T-helper 17 cell (primary cell): ENCODE measurements around the gene ZNF74. TPM values are rescaled to one million over a fixed set of nuclear protein-coding genes. Genes with fewer than 3 reads are reported as not detected.
"Not testable (repeated sequence)": the region's sequence is repeated elsewhere in the genome, so short reads cannot be mapped to it uniquely, and the experiment has no call there.

Experiments
- ATAC-seq: fragments of 150-1000 bp; cut with Tn5 transposase; 2 replicates; pipeline ENCODE4 v1.10.0; 2021; ENCODE audit warnings: mild to moderate bottlenecking, moderate library complexity
- DNase-seq, 3 donors: peaks; one replicate each; pipeline versions ENCODE4 v3.0.0 to v3.0.0-alpha.2; 2020 to 2021
- H3K9me3 ChIP-seq: one replicate; pipeline ENCODE4 v1.7.0; 2013; ENCODE audit warnings: low read length, mild to moderate bottlenecking; ENCODE audit not compliant: control insufficient read depth, poor library complexity, severe bottlenecking
- H3K27ac Mint-ChIP-seq: one replicate; pipeline ENCODE4 v1.8.0; 2022; ENCODE audit warnings: mild to moderate bottlenecking, moderate library complexity, mixed read lengths
- H3K27me3 Mint-ChIP-seq: one replicate; pipeline ENCODE4 v1.8.0; 2022; ENCODE audit warnings: mixed read lengths
- H3K36me3 Mint-ChIP-seq: one replicate; pipeline ENCODE4 v1.8.0; 2022; ENCODE audit warnings: low read depth, mixed read lengths
- H3K4me1 Mint-ChIP-seq: one replicate; pipeline ENCODE4 v1.8.0; 2022; ENCODE audit warnings: mild to moderate bottlenecking, mixed read lengths
- H3K4me3 Mint-ChIP-seq: one replicate; pipeline ENCODE4 v1.8.0; 2022; ENCODE audit warnings: mild to moderate bottlenecking, moderate library complexity, mixed read lengths
- total RNA-seq, 4 donors: library from RNA in 2 of 4; stranded (reverse) in 2 of 4; gene quantifications; one replicate each; pipeline ENCODE4 v1.2.3 and lab custom pipeline; 2022 to 2026

ZNF74 gene
- total RNA-seq, 2 donors from 2014 or later = 5.2 to 5.6 TPM

DNA sequence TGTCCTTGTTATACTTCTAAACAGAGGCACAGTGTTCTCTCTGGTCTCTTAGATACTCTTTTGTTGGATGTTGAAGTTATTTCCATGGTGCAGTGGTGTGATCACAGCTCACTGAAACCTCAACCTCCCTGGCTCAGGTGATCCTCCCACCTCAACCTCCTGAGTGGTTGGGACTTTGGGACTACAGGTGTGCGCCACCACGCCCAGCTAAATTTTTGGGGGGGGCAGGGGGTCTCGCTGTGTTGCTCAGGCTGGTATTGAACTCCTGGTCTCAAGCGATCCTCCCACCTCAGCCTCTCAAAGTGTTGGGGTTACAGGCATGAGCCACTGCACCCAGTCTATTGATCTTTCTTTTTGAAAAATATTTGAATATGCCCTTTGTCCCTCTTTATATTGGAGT lies 14.9 kb downstream of the ZNF74 start:
- Mint-ChIP-seq H3K4me3 (no peak overlapping the region), H3K36me3 (peaks cover under 1% of the 10 kb centered on the region), H3K27ac (no peak overlapping the region), H3K4me1 (peaks cover under 1% of the 10 kb centered on the region), H3K27me3 (no peaks in the 10 kb centered on the region)
- ATAC-seq = no peak
- DNase-seq = no peak
- H3K9me3 ChIP-seq = no peaks in the 10 kb centered on the region

DNA sequence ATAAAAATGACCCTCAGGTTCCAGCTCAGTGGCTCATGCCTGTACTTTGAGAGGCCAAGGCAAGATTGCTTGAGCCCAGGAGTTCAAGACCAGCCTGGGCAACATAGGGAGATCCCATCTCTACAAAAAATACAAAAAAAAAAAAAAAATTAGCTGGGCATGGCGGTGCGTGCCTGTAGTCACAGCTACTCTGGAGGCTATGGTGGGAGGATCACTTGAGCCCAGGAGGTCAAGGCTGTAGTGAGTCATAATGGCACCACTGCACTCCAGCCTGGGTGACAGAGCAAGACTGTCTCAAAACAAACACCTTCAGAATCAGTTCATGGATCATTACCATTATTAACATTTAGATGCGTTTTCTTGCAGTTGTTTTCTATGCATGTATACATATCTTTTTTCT lies 15.4 kb downstream of the ZNF74 start:
- DNase-seq, H3K27ac Mint-ChIP-seq, H3K4me1 Mint-ChIP-seq, H3K27me3 Mint-ChIP-seq, H3K4me3 Mint-ChIP-seq, H3K9me3 ChIP-seq, H3K36me3 Mint-ChIP-seq, ATAC-seq: not testable (repeated sequence)

DNA sequence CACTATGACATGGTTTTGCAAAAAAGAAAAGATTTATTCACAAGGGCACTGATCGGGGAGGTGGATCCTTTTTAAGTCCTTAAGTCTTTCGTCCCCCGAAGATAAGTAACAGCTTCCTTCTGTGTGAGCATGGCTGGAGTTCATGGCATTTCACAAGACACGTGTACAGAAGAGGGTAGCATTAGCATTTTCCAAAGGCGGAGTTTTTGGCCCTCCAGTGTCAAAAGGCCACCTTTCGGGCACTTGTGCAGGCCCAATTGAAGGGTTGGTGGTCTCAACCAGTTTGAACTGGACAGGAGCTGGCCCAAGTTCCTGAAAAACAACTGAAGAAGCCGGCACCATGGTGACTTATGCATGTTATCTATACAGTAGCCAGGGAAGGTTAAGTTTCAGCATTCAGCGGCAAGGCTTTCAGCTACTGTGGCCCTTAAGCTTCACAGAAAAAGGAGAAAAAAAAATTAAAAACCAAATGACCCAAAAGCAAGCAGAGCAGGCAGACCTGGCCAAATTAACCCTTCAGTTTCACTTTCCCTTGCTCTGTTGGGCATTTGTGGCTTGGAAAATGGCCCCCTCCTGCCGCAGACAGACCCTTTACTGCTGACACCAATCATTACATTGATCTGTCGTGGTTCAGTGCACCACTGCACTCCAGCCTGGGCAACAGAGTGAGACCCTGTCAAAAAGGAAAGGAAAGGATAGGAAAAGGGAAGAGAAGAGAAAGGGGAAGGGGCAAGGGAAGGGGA lies 18.7 kb downstream of the ZNF74 start:
- Mint-ChIP-seq H3K27ac (no peak overlapping the region), H3K4me1 (no peaks in the 10 kb centered on the region), H3K36me3 (no peaks in the 10 kb centered on the region), H3K27me3 (no peaks in the 10 kb centered on the region), H3K4me3 (no peak overlapping the region)
- ATAC-seq (no peak), DNase-seq (no peak)
- H3K9me3 ChIP-seq = no peaks in the 10 kb centered on the region

DNA sequence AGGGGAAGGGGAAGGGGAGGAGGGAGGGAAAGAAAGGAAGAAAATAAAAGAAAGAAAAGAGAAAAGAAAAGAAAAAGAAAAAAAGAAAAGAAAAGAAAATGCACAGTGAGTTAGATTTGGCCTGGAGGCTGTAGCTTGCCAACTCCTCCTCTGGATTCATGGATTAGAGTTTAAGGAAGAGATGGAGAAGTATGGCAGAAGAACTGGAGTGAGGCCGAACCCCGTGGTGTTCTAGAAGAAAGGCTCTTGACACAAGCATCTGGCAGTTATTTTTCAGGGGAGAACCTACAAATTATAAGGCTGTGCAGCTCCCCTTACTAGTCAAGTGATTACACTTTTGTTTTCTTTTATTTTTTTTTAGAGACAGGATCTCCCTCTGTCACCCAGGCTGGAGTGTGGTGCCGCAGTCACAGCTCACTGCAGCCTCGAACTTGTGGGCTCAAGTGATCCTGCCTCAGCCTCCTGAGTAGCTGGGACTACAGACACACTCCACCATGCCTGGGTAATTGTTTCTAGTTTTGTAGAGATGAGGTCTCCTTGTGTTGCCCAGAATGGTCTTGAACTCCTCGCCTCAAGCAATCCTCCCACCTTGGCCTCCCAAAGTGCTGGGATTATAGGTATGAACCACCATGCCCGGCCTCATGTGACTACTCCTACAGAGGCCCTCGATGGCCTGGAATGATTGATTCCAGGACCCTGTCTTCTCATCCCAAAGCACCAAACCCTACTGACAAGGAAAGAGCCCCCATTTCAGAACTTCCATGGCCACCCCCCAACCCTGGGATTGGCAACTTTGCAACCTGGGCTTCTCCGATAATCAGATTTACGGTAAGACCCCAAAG lies 19.5 kb downstream of the ZNF74 start:
- Mint-ChIP-seq H3K27ac (peak overlapping the region; percentile 19), H3K36me3 (no peaks in the 10 kb centered on the region), H3K27me3 (no peaks in the 10 kb centered on the region), H3K4me1 (no peaks in the 10 kb centered on the region), H3K4me3 (no peak overlapping the region)
- DNase-seq = no peak
- H3K9me3 ChIP-seq = no peaks in the 10 kb centered on the region
- ATAC-seq = no peak

DNA sequence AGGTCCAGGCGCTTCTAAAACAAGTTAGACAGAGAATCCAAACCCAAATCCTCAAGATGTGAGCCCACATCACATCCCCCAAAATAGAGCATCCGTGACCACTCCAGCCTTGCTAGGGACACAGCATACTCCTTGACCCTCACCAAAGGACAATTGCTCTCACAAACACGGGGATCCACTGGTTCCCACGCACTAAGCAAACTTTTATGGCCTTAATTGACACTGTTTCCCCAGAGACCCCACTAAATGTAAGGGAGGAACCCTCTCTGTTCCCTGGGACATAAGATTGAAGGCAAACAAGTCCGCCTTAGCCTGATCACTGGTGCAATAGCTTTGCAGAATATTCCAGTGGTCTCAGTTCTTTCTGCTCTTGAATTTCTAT lies 20.1 kb downstream of the ZNF74 start:
- Mint-ChIP-seq H3K36me3 (no peaks in the 10 kb centered on the region), H3K27me3 (no peaks in the 10 kb centered on the region), H3K4me3 (no peak overlapping the region), H3K27ac (peak overlapping the region; percentile 19), H3K4me1 (no peaks in the 10 kb centered on the region)
- DNase-seq (no peak), ATAC-seq (no peak)
- H3K9me3 ChIP-seq = no peaks in the 10 kb centered on the region

DNA sequence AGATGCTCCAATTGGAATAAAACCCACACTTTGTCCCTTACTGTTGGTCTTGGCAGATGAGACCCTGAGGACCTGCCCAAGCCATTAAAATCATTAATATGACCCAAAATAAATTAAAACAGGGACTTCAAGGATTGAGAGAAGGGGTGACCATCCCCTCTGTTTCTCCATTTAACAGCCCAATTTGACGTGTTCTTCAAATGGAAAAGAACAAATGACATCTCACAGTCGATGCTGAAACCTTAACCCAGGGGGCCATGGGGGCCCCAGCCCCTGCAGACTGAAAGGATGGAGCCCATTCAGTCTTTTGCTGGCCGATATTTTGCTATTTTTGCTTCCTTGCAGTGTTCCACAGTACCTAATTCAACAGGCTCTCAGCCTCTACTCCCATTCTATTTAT lies 20.5 kb downstream of the ZNF74 start:
- ATAC-seq (no peak), DNase-seq (no peak)
- Mint-ChIP-seq H3K4me3 (no peak overlapping the region), H3K27ac (peak overlapping the region; percentile 19), H3K4me1 (no peaks in the 10 kb centered on the region), H3K27me3 (no peaks in the 10 kb centered on the region), H3K36me3 (no peaks in the 10 kb centered on the region)
- H3K9me3 ChIP-seq = no peaks in the 10 kb centered on the region

DNA sequence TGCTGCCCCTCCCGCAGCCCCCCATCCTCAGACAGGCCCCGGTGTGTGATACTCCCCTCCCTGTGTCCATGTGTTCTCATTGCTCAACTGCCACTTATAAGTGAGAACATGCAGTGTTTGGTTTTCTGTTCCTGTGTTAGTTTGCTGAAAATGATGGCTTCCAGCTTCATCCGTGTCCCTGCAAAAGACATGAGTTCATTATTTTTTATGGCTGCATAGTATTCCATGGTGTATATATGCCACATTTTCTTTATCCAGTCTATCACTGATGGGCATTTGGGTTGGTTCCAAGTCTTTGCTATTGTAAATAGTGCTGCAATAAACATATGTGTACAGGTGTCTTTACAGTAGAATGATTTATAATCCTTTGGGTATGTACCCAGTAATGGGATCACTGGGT lies 21.3 kb downstream of the ZNF74 start:
- not testable (repeated sequence) for H3K9me3 ChIP-seq, H3K36me3 Mint-ChIP-seq, H3K4me1 Mint-ChIP-seq, H3K4me3 Mint-ChIP-seq, H3K27me3 Mint-ChIP-seq, ATAC-seq, H3K27ac Mint-ChIP-seq, DNase-seq

DNA sequence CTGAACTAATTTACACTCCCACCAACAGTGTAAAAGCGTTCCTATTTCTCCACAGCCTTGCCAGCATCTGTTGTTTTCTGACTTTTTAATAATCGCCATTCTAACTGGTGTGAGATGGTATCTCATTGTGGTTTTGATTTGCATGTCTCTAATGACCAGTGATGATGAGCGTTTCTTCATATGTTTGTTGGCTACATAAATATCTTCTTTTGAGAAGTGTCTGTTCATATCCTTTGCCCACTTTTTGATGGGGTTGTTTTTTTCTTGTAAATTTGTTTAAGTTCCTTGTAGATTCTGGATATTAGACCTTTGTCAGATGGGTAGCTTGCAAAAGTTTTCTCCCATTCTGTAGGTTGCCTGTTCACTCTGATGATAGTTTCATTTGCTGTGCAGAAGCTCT lies 21.7 kb downstream of the ZNF74 start:
- not testable (repeated sequence) for H3K36me3 Mint-ChIP-seq, ATAC-seq, H3K27me3 Mint-ChIP-seq, DNase-seq, H3K27ac Mint-ChIP-seq, H3K4me1 Mint-ChIP-seq, H3K9me3 ChIP-seq, H3K4me3 Mint-ChIP-seq

DNA sequence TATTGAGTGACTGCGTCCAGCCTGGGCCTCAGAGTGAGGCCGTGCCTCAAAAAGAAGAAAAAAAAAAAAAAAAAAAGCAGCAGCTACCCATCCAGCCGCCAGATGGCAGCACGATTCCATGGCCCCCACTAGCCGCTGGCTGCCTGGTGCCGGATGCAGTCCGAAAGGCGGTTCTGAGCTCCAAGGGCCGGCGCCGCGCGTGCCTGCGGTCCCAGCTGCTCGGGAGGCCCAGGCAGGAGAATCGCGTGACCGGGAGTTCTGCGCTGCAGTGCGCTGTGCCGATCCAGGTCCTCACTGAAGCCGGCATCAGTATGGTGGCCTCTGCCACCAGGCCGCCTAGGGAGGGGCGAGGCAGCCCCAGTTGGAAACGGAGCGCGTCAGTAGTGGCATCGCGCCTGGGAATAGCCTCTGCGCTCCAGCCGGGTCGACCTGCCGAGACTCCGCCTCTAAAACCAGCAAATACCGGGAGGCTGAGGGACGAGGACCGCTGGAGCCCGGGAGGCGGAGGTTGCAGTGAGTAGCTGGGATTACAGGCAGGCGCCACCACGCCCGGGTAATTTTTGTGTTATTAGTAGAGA lies 24.3 kb downstream of the ZNF74 start:
- Mint-ChIP-seq H3K36me3 (no peaks in the 10 kb centered on the region), H3K4me3 (peak overlapping the region; percentile 70), H3K4me1 (peaks cover 2% of the 10 kb centered on the region), H3K27me3 (no peaks in the 10 kb centered on the region), H3K27ac (no peak overlapping the region)
- H3K9me3 ChIP-seq = no peaks in the 10 kb centered on the region
- ATAC-seq = peak; percentile 81
- peak; percentile 52 to 66 (median 66) for DNase-seq

DNA sequence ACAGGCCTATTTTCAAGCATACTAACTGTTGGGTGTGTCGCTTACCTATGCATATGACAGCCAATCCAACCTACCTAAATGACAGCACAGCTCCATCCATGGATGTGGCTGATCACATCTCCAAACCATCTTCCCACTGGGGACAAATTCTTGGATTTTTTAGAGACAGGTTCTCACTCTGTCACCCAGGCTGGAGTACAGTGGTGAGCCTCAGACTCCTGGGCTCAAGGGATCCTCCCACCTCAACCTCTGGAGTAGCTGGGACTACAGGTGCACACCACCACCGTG lies 25.7 kb downstream of the ZNF74 start:
- Mint-ChIP-seq H3K27me3 (no peaks in the 10 kb centered on the region), H3K36me3 (no peaks in the 10 kb centered on the region), H3K4me1 (peaks cover 2% of the 10 kb centered on the region), H3K4me3 (no peak overlapping the region), H3K27ac (no peak overlapping the region)
- no peak for DNase-seq
- ATAC-seq = no peak
- no peaks in the 10 kb centered on the region for H3K9me3 ChIP-seq

DNA sequence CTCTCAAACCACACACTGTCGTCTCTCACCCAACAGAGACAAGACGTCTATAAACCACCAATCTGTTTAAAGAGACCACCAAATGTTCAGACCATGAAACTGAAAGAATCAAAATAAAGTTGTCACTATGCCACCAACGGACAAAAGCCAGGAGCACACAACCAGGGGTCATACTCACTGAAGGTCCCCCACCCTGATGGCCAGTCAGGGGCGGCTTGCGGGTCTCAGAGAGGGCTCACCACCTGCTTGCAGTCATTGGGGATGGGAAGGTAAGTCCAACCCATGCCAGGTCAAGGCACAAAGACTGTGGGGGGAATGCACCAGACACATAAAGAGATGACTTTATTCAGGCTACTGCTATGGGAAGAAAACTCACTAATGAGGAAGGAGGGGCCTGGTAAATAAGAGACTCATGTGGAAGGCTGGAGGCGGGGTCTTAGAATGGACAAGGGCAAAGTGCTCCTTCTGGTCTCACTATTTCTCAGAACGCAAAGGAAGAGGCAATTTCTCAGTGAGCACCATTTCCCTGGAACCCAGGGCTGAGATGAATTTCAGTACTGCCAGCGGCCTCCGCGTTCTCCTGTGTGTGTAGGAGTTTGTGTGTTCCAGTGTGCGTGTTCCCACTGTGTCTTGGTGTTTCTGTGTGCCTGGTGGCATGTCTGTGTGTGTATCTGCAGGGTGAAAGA lies 26.3 kb downstream of the ZNF74 start:
- ATAC-seq = no peak
- Mint-ChIP-seq H3K27ac (no peak overlapping the region), H3K27me3 (no peaks in the 10 kb centered on the region), H3K4me3 (no peak overlapping the region), H3K36me3 (no peaks in the 10 kb centered on the region), H3K4me1 (peaks cover 2% of the 10 kb centered on the region)
- no peaks in the 10 kb centered on the region for H3K9me3 ChIP-seq
- no peak for DNase-seq

DNA sequence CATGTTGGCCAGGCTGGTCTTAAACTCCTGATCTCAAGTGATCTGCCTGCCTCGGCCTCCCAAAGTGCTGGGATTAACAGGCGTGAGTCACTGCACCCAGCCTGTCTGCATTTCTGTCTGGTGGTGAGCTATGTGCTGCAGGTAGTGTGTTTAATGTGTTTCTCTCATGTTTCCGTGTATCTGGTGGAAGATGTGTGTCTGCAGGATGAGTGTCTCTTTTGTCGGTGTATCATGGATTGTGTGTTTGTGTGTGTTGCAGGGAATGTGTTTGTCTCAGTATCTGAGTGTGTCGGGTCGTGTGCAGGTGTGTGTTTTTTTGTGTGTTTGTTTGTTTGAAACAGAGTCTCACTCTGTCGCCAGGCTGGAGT lies 27.5 kb downstream of the ZNF74 start:
- Mint-ChIP-seq H3K4me3 (no peak overlapping the region), H3K27me3 (no peaks in the 10 kb centered on the region), H3K36me3 (no peaks in the 10 kb centered on the region), H3K4me1 (peaks cover 2% of the 10 kb centered on the region), H3K27ac (no peak overlapping the region)
- DNase-seq = no peak
- no peak for ATAC-seq
- no peaks in the 10 kb centered on the region for H3K9me3 ChIP-seq

DNA sequence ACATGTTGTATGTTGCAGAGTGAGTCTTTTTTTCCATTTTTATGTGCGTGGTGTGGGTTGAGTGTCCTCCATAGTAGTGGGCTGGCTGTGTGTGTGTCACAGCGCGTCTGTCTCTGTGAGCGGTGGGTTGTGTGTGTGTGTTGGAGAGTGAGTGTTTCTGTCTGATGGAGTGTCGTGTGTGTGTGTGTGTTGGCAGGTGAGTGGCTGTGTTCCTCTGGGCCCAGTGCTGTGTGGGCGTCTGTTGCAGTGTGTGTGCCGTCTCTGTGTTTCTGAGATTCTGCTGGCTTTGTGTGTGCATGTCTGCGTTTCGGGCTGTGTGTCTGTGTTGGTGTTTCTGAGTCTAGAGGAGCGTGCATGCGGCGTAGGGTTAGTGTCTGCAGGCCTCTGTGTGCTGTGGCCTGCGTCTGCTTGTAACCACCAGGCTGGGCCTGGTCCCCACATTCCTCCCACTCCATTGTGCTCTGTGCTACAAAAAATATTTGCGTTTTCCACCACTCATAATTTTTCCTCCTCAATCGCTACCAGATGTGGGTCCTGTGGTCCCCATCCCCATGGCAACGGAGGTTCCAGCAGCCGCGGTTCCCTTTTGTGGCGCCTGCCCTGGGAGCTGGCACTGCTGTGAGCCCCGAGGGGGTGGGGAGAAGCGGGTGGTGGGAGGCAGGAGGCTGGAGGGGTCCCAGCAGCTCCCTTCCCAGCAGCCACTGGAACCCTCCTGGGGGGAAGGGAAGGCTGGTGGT lies 28.5 kb downstream of the ZNF74 start:
- H3K9me3 ChIP-seq = no peaks in the 10 kb centered on the region
- H3K4me1 Mint-ChIP-seq = peaks cover 6% of the 10 kb centered on the region
- H3K36me3 Mint-ChIP-seq = no peaks in the 10 kb centered on the region
- no peak for DNase-seq
- no peak overlapping the region for H3K4me3 Mint-ChIP-seq
- H3K27me3 Mint-ChIP-seq = peaks cover 5% of the 10 kb centered on the region
- H3K27ac Mint-ChIP-seq = no peak overlapping the region
- ATAC-seq = no peak
